Uterus (tissue), 4 donors: ENCODE results near the gene FOXC2. TPM values are rescaled to one million over a fixed set of nuclear protein-coding genes. Genes with fewer than 3 reads are reported as not detected.

ENCODE experiments used
- DNase-seq, 2 donors: peaks; one replicate each; pipeline ENCODE4 v3.0.0-alpha.2; 2019 to 2020
- H3K27ac ChIP-seq, 2 donors: fragments of 200-600 bp; sonication (generic); 1 replicate in 1 of 2; 2 replicates in 1 of 2; pipeline ENCODE4 v1.5.1; 2016 to 2018
- H3K27me3 ChIP-seq, 2 donors: fragments of 200-600 bp; sonication (generic); one replicate each; pipeline ENCODE4 v1.5.1; 2018 to 2019; ENCODE audit warnings: control low read depth in 1 of 2
- H3K36me3 ChIP-seq, 2 donors: fragments of 200-600 bp; sonication (generic); one replicate each; pipeline ENCODE4 v1.5.1; 2019; ENCODE audit warnings: control low read depth in 1 of 2
- H3K4me1 ChIP-seq, 2 donors: fragments of 200-600 bp; sonication (generic); one replicate each; pipeline ENCODE4 v1.5.1; 2018 to 2019; ENCODE audit warnings: control low read depth in 1 of 2
- H3K4me3 ChIP-seq, 2 donors: fragments of 200-600 bp; sonication (generic); 1 replicate in 1 of 2; 2 replicates in 1 of 2; pipeline ENCODE4 v1.5.1; 2018 to 2019; ENCODE audit warnings: mild to moderate bottlenecking in 1 of 2
- H3K9me3 ChIP-seq, 2 donors: fragments of 200-600 bp; sonication (generic); one replicate each; pipeline ENCODE4 v1.5.1; 2019; ENCODE audit warnings: control low read depth in 1 of 2
- CTCF ChIP-seq, 4 experiments: fragments of 200-600 bp in 2 of 4; fragments of 450-650 bp in 2 of 4; sonication (generic) in 2 of 4; IDR thresholded peaks; one replicate each; pipeline ENCODE4 v1.5.1; 2016 to 2019; ENCODE audit warnings: antibody characterized with exemption in 4 of 4, mild to moderate bottlenecking in 2 of 4, moderate library complexity in 1 of 4
- POLR2A ChIP-seq, 2 donors: fragments of 450-650 bp; IDR thresholded peaks; one replicate each; pipeline ENCODE4 v1.6.1; 2016; ENCODE audit warnings: antibody characterized with exemption in 2 of 2, mild to moderate bottlenecking in 1 of 2, moderate library complexity in 1 of 2
- intact Hi-C: fragments of 100-400 bp; cut with DNase I; formaldehyde crosslinking; loops from one replicate; pipeline ENCODE4 v1.15.1; 2023; ENCODE audit warnings: low total_unique reads
- total RNA-seq, 4 donors: library from RNA; depleted of rRNA in 3 of 4; stranded (reverse); fragments of >200 nt in 3 of 4; gene quantifications; one replicate each; pipeline versions ENCODE4 v1.1.0 to v1.2.4, GENCODE V29; 2014 to 2023
- donor health status: DM: yes; HTN: yes; CAD: no.

The FOXC2 gene
- total RNA-seq, 4 donors from 2014 or later, result 0.21 to 2.6 TPM; not detected in 2

- Histone ChIP-seq H3K36me3 (no peaks in the 10 kb centered on the region), H3K4me3 (no peak overlapping the region), H3K4me1 (no peaks in the 10 kb centered on the region), H3K9me3 (no peaks in the 10 kb centered on the region), H3K27me3 (no peaks in the 10 kb centered on the region), H3K27ac (no peak overlapping the region)
- intact Hi-C loops, result no loop called here
- no peak for DNase-seq
- TF ChIP-seq CTCF (IDR thresholded peaks at IDR 0.05) (no peak), POLR2A (IDR thresholded peaks at IDR 0.05) (no peak)
Observed at GRCh38 chr16:86545954-86546637, 20.5 kb upstream of the FOXC2 start.

- no peak for DNase-seq
- Histone ChIP-seq H3K27me3 (no peaks in the 10 kb centered on the region), H3K27ac (no peak overlapping the region), H3K9me3 (no peaks in the 10 kb centered on the region), H3K4me1 (no peaks in the 10 kb centered on the region), H3K36me3 (no peaks in the 10 kb centered on the region), H3K4me3 (no peak overlapping the region)
- TF ChIP-seq CTCF (IDR thresholded peaks at IDR 0.05), result no peak
- no peak for TF ChIP-seq POLR2A (IDR thresholded peaks at IDR 0.05)
- intact Hi-C loops, result no loop called here
Observed at GRCh38 chr16:86546638-86547013, 20.0 kb upstream of the FOXC2 start.

GRCh38 chr16:86547286-86547685 lies 19.3 kb upstream of the FOXC2 start:
- Histone ChIP-seq H3K4me1 (no peaks in the 10 kb centered on the region), H3K27me3 (no peaks in the 10 kb centered on the region), H3K4me3 (no peak overlapping the region), H3K36me3 (no peaks in the 10 kb centered on the region), H3K9me3 (no peaks in the 10 kb centered on the region), H3K27ac (no peak overlapping the region)
- no peak for DNase-seq
- intact Hi-C loops, result no loop called here
- TF ChIP-seq POLR2A (IDR thresholded peaks at IDR 0.05) (no peak), CTCF (IDR thresholded peaks at IDR 0.05) (no peak)

- Histone ChIP-seq H3K27me3 (no peaks in the 10 kb centered on the region), H3K27ac (no peak overlapping the region), H3K4me1 (no peaks in the 10 kb centered on the region), H3K36me3 (no peaks in the 10 kb centered on the region), H3K4me3 (no peak overlapping the region), H3K9me3 (no peaks in the 10 kb centered on the region)
- DNase-seq, result no peak
- no peak for TF ChIP-seq POLR2A (IDR thresholded peaks at IDR 0.05)
- TF ChIP-seq CTCF (IDR thresholded peaks at IDR 0.05), result no peak
- intact Hi-C loops, result no loop called here
Observed at GRCh38 chr16:86549076-86549892, 17.3 kb upstream of the FOXC2 start.

- no peaks in the 10 kb centered on the region for H3K36me3 ChIP-seq
- DNase-seq, result no peak
- H3K27ac ChIP-seq, result no peak overlapping the region
- no peak overlapping the region for H3K4me3 ChIP-seq
- intact Hi-C loops, result no loop called here
- H3K4me1 ChIP-seq, result no peaks in the 10 kb centered on the region
- H3K27me3 ChIP-seq, result no peaks in the 10 kb centered on the region
- TF ChIP-seq CTCF (IDR thresholded peaks at IDR 0.05) (no peak), POLR2A (IDR thresholded peaks at IDR 0.05) (no peak)
- no peaks in the 10 kb centered on the region for H3K9me3 ChIP-seq
Observed at GRCh38 chr16:86549893-86550190, 16.8 kb upstream of the FOXC2 start.
